KMS-11 (cell line): ENCODE measurements around the gene ZNF79.

Experiments used
- H2AFZ ChIP-seq: fragments of 200-600 bp; sonication (generic); 2 replicates; pipeline ENCODE4 v1.6.1; 2016; ENCODE audit warnings: antibody characterized with exemption, mixed run types, low read depth
- H3K27ac ChIP-seq: fragments of 200-600 bp; sonication (generic); 2 replicates; pipeline ENCODE4 v1.6.1; 2016; ENCODE audit warnings: mild to moderate bottlenecking, mixed run types
- H3K27me3 ChIP-seq: fragments of 200-600 bp; sonication (generic); 2 replicates; pipeline ENCODE4 v1.6.1; 2017; ENCODE audit warnings: mild to moderate bottlenecking, low read depth, mixed run types, moderate library complexity; ENCODE audit not compliant: insufficient read depth
- H3K36me3 ChIP-seq: fragments of 200-600 bp; sonication (generic); 2 replicates; pipeline ENCODE4 v1.6.1; 2017; ENCODE audit warnings: mild to moderate bottlenecking, mixed run types; ENCODE audit not compliant: insufficient read depth
- H3K4me1 ChIP-seq: fragments of 200-600 bp; sonication (generic); 2 replicates; pipeline ENCODE4 v1.6.1; 2016; ENCODE audit warnings: mild to moderate bottlenecking, low read depth, mixed run types; ENCODE audit not compliant: poor library complexity, severe bottlenecking
- H3K4me2 ChIP-seq: fragments of 200-600 bp; sonication (generic); 2 replicates; pipeline ENCODE4 v1.7.0; 2016; ENCODE audit warnings: mild to moderate bottlenecking, mixed run types
- H3K4me3 ChIP-seq: fragments of 200-600 bp; sonication (generic); IDR thresholded peaks from 2 replicates; pipeline ENCODE4 v1.6.1; 2017; ENCODE audit warnings: low read depth, low read length, mixed read lengths; ENCODE audit not compliant: insufficient read depth
- H3K79me2 ChIP-seq: fragments of 200-600 bp; sonication (generic); 2 replicates; pipeline ENCODE4 v1.6.1; 2016; ENCODE audit warnings: low read depth, mixed run types; ENCODE audit not compliant: insufficient read depth
- H3K9ac ChIP-seq: fragments of 200-600 bp; sonication (generic); 2 replicates; pipeline ENCODE4 v1.6.1; 2016; ENCODE audit warnings: mild to moderate bottlenecking, mixed run types
- H4K20me1 ChIP-seq: fragments of 200-600 bp; sonication (generic); 2 replicates; pipeline ENCODE4 v1.6.1; 2016; ENCODE audit warnings: mild to moderate bottlenecking, mixed run types; ENCODE audit not compliant: insufficient read depth
- CTCF ChIP-seq: fragments of 200-600 bp; sonication (generic); conservative IDR thresholded peaks from 2 replicates; pipeline ENCODE4 v1.6.1; 2017; ENCODE audit warnings: low read depth, mild to moderate bottlenecking, antibody characterized with exemption, low read length, moderate library complexity, mixed read lengths

Gene ZNF79

GRCh38 chr9:127388856-127389238 lies 35.3 kb upstream of the ZNF79 start:
- Histone ChIP-seq H3K9ac (peak overlapping the region; percentile 84), H3K79me2 (no peaks in the 10 kb centered on the region), H2AFZ (peak overlapping the region; percentile 38), H3K27ac (peak overlapping the region; percentile 100), H3K4me2 (peak overlapping the region; percentile 89), H3K27me3 (no peaks in the 10 kb centered on the region), H4K20me1 (no peaks in the 10 kb centered on the region), H3K36me3 (no peaks in the 10 kb centered on the region), H3K4me1 (peaks cover 97% of the 10 kb centered on the region), H3K4me3 (no peak overlapping the region)
- no peak for TF ChIP-seq CTCF

DNA sequence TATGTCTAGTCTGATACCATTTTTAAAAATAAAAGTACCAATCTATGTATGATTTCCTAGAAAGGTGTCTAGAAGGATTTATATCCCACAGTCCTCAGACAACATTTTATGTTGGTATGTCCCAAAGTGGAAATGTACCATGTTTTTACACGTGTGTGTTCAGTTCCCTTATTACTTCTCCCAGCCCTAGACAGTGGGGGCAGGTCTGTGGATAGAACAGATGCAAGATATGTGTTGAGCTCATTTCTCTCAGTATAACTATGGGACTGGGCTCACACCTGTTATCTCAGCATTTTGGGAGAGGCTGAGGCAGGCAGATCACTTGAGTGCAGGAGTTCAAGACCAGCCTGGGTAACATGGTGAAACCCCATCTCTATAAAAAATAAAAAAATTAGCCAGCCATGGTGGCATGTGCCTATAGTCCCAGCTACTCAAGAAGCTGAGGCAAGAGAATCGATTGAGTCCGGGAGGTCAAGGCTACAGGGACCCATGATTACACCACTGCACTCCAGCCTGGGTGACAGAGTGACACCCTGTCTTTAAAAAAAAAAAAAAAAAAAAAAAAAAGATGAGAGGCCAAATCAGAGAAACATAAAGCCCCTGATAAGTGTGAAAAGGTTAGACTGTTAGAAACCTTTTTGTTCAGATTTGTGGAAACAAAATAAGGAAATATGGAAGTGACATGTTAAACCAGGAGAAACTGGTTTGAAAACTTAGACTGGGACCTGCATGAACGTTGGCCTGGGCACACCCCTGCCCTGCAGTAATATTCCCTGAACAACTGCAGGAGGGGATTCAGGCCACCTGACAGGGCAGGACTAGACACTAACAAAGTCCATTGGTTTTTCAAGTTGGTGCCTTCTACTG lies 34.6 kb upstream of the ZNF79 start:
- no peaks in the 10 kb centered on the region for H4K20me1 ChIP-seq
- peaks cover 97% of the 10 kb centered on the region for H3K4me1 ChIP-seq
- H3K4me2 ChIP-seq = peak overlapping the region; percentile 89
- H3K4me3 ChIP-seq = no peak overlapping the region
- H3K79me2 ChIP-seq = no peaks in the 10 kb centered on the region
- no peaks in the 10 kb centered on the region for H3K27me3 ChIP-seq
- peak overlapping the region; percentile 84 for H3K9ac ChIP-seq
- no peaks in the 10 kb centered on the region for H3K36me3 ChIP-seq
- peak overlapping the region; percentile 38; the same call in 1 of the 2 replicates for H2AFZ ChIP-seq
- peak overlapping the region; percentile 100 for H3K27ac ChIP-seq
- TF ChIP-seq CTCF = no peak

GRCh38 chr9:127390248-127390545 lies 34.0 kb upstream of the ZNF79 start:
- Histone ChIP-seq H2AFZ (peak overlapping the region; percentile 34; the same call in 1 of the 2 replicates), H3K79me2 (no peaks in the 10 kb centered on the region), H3K36me3 (no peaks in the 10 kb centered on the region), H3K27ac (peak overlapping the region; percentile 100), H3K4me2 (peak overlapping the region; percentile 89), H3K27me3 (no peaks in the 10 kb centered on the region), H3K4me1 (peaks cover 97% of the 10 kb centered on the region), H4K20me1 (no peaks in the 10 kb centered on the region), H3K4me3 (no peak overlapping the region), H3K9ac (peak overlapping the region; percentile 84; the same call in 1 of the 2 replicates)
- TF ChIP-seq CTCF = no peak

DNA sequence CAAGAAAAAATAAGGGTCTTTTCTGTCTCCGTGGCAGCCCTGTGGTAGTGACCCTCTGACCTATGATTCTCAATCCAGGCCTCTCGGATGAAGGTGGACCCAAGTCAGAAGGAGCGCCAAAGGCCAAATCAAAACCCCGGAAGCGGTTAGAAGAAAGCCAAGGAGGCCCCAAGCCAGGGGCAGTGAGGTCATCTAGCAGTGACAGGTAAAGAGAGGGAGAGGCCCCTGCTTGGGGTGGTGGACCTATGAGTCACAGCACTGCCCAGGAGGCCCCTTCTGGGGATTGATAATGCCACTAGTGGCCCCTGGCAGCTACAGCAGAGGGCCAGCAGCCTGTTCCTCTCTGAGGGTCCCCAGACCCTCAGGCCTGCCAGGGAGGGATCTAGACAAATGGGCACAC lies 33.6 kb upstream of the ZNF79 start:
- Histone ChIP-seq H3K36me3 (no peaks in the 10 kb centered on the region), H3K79me2 (no peaks in the 10 kb centered on the region), H3K27ac (peak overlapping the region; percentile 100), H3K4me3 (no peak overlapping the region), H3K9ac (peak overlapping the region; percentile 84; the same call in 1 of the 2 replicates), H4K20me1 (no peaks in the 10 kb centered on the region), H2AFZ (no peak overlapping the region), H3K4me1 (peaks cover 97% of the 10 kb centered on the region), H3K27me3 (no peaks in the 10 kb centered on the region), H3K4me2 (peak overlapping the region; percentile 89)
- TF ChIP-seq CTCF = no peak
